ENCODE data around the gene COQ8A.

The COQ8A gene

DNA sequence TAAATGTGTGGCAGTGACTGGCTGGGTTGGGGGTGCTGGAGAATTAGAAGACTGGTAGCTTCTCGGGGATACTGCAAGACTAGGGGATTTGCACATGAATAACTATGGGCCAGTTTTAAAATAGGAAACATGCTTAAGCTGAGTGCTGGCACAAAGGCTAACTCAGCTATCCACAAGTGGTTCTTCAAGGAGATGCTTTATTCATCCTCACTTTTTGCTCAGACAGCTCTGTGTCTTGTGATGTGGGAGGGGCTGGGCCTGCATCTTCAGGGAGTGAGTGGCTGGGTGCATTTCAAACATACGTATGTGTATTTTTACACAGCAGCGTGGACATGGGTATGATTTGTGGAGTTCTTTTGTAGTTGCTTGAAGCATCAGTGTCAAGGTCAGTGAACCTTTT is 2.3 kb downstream of the COQ8A start:
- Histone ChIP-seq H2BK12ac (ENCODE audit: low read length) (no peak overlapping the region), H2AK5ac (ENCODE audit: low read length) (no peak overlapping the region), H3K27ac (ENCODE audit: low read depth, low read length) (no peak overlapping the region), H3K23ac (ENCODE audit: low read length) (no peak overlapping the region), H3K4ac (ENCODE audit: low read depth, low read length) (no peak overlapping the region), H4K91ac (ENCODE audit: low read depth, low read length) (no peak overlapping the region), H3K14ac (ENCODE audit: low read length) (no peak overlapping the region), H2BK120ac (ENCODE audit: insufficient read depth, low read length, poor library complexity) (no peak overlapping the region), H3K79me2 (ENCODE audit: control insufficient read depth, insufficient read depth, low read length, poor library complexity) (peaks cover 7% of the 10 kb centered on the region), H4K8ac (ENCODE audit: low read depth, low read length) (no peak overlapping the region), H2BK5ac (ENCODE audit: low read depth, low read length, poor library complexity) (no peak overlapping the region), H3K36me3 (ENCODE audit: control insufficient read depth in 1 of 2, insufficient read depth in 2 of 2, low read length in 2 of 2) (no peaks in the 10 kb centered on the region), H3K9ac (ENCODE audit: low read length) (no peak overlapping the region), H3K4me1 (ENCODE audit: control insufficient read depth in 1 of 2, insufficient read depth in 2 of 2, low read length in 2 of 2) (peaks cover 8% of the 10 kb centered on the region in 2 experiments), H3K4me3 (ENCODE audit: low read depth, low read length) (no peak overlapping the region), H3K79me1 (ENCODE audit: low read length) (peaks cover 7% of the 10 kb centered on the region), H3K9me3 (ENCODE audit: insufficient read depth, low read depth, low read length) (peaks cover 2% of the 10 kb centered on the region), H3K4me2 (ENCODE audit: low read length) (no peak overlapping the region), H4K12ac (ENCODE audit: low read depth, low read length) (no peak overlapping the region), H3K18ac (ENCODE audit: low read length) (no peak overlapping the region), H2AFZ (ENCODE audit: insufficient read depth, low read length, poor library complexity) (no peak overlapping the region), H3K27me3 (ENCODE audit: insufficient read depth, low read length) (no peaks in the 10 kb centered on the region)
- no CpG with 5 or more reads among the region's 3 CpGs for WGBS (ENCODE audit: extremely low coverage, insufficient coverage, insufficient read length)
- DNase-seq, result no peak

DNA sequence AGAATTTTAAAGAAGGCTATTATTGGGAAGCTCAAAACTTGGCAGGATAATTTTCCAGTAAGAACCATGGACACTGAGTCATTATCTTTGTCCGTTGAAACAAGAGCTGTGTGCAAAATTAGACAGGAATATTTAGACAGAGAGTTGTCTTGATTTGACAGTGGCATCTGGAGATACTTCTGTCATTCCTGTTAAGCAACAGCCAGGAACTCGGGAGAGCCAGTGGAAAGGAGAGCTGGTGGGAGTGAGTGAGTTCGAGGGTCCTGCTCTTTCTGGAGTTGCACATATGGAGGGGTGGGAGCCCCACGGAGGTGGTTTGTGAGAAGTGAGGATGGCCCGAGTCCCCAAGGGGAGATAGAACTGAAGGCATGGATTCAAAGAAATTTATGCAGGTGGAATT is 3.1 kb downstream of the COQ8A start:
- no peak overlapping the region for H3K27ac ChIP-seq (ENCODE audit: low read depth, low read length)
- H2AK5ac ChIP-seq (ENCODE audit: low read length), result no peak overlapping the region
- H3K4me3 ChIP-seq (ENCODE audit: low read depth, low read length), result no peak overlapping the region
- no peak overlapping the region for H3K18ac ChIP-seq (ENCODE audit: low read length)
- no peak overlapping the region for H4K91ac ChIP-seq (ENCODE audit: low read depth, low read length)
- H3K9ac ChIP-seq (ENCODE audit: low read length), result no peak overlapping the region
- H3K23ac ChIP-seq (ENCODE audit: low read length), result no peak overlapping the region
- no peak overlapping the region for H4K8ac ChIP-seq (ENCODE audit: low read depth, low read length)
- no peak for DNase-seq
- no peak overlapping the region for H3K14ac ChIP-seq (ENCODE audit: low read length)
- no peak overlapping the region for H3K4ac ChIP-seq (ENCODE audit: low read depth, low read length)
- no peak overlapping the region for H3K4me2 ChIP-seq (ENCODE audit: low read length)
- H3K79me2 ChIP-seq (ENCODE audit: control insufficient read depth, insufficient read depth, low read length, poor library complexity), result peaks cover 7% of the 10 kb centered on the region
- no peak overlapping the region for H2BK120ac ChIP-seq (ENCODE audit: insufficient read depth, low read length, poor library complexity)
- no peak overlapping the region for H4K12ac ChIP-seq (ENCODE audit: low read depth, low read length)
- no CpG with 5 or more reads among the region's 5 CpGs for WGBS (ENCODE audit: extremely low coverage, insufficient coverage, insufficient read length)
- peaks cover 7% of the 10 kb centered on the region for H3K79me1 ChIP-seq (ENCODE audit: low read length)
- peaks cover 8% of the 10 kb centered on the region in 2 experiments for H3K4me1 ChIP-seq (ENCODE audit: control insufficient read depth in 1 of 2, insufficient read depth in 2 of 2, low read length in 2 of 2)
- peaks cover 2% of the 10 kb centered on the region for H3K9me3 ChIP-seq (ENCODE audit: insufficient read depth, low read depth, low read length)
- H2BK5ac ChIP-seq (ENCODE audit: low read depth, low read length, poor library complexity), result no peak overlapping the region
- no peaks in the 10 kb centered on the region for H3K36me3 ChIP-seq (ENCODE audit: control insufficient read depth in 1 of 2, insufficient read depth in 2 of 2, low read length in 2 of 2)
- no peak overlapping the region for H2AFZ ChIP-seq (ENCODE audit: insufficient read depth, low read length, poor library complexity)
- H2BK12ac ChIP-seq (ENCODE audit: low read length), result no peak overlapping the region
- no peaks in the 10 kb centered on the region for H3K27me3 ChIP-seq (ENCODE audit: insufficient read depth, low read length)

DNA sequence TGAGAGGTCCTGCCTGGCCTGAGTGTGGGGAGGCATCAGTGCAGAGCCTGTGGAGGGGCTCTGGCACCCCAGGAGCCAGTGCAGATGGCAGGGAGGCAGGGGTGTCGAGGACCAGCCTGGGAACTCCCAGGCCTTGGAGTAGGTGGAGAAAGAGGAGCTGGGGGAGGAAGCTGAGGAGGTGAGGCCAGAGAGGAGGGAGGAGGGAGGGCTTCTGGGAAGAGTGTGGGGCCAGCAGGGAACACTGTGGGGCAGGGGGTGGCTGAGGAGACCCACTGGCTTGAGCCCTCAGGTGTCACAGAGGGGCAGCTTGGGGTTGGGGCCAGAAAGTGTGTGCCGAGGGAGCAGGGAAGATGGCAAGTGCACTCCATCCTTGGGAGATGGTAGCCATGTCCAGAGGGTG is 3.8 kb downstream of the COQ8A start:
- peaks cover 7% of the 10 kb centered on the region for H3K79me2 ChIP-seq (ENCODE audit: control insufficient read depth, insufficient read depth, low read length, poor library complexity)
- peak overlapping the region; percentile 28 for H2AFZ ChIP-seq (ENCODE audit: insufficient read depth, low read length, poor library complexity)
- no peak overlapping the region for H3K4me2 ChIP-seq (ENCODE audit: low read length)
- no peak overlapping the region for H4K12ac ChIP-seq (ENCODE audit: low read depth, low read length)
- no peaks in the 10 kb centered on the region for H3K27me3 ChIP-seq (ENCODE audit: insufficient read depth, low read length)
- H4K91ac ChIP-seq (ENCODE audit: low read depth, low read length), result no peak overlapping the region
- no peak overlapping the region for H3K18ac ChIP-seq (ENCODE audit: low read length)
- H3K23ac ChIP-seq (ENCODE audit: low read length), result no peak overlapping the region
- peaks cover 7 to 8% of the 10 kb centered on the region in 2 experiments for H3K4me1 ChIP-seq (ENCODE audit: control insufficient read depth in 1 of 2, insufficient read depth in 2 of 2, low read length in 2 of 2)
- no peak overlapping the region for H2BK120ac ChIP-seq (ENCODE audit: insufficient read depth, low read length, poor library complexity)
- no peak overlapping the region for H2AK5ac ChIP-seq (ENCODE audit: low read length)
- peaks cover 7% of the 10 kb centered on the region for H3K79me1 ChIP-seq (ENCODE audit: low read length)
- no CpG with 5 or more reads among the region's 2 CpGs for WGBS (ENCODE audit: extremely low coverage, insufficient coverage, insufficient read length)
- no peak overlapping the region for H2BK12ac ChIP-seq (ENCODE audit: low read length)
- H3K9ac ChIP-seq (ENCODE audit: low read length), result no peak overlapping the region
- peaks cover 2% of the 10 kb centered on the region for H3K9me3 ChIP-seq (ENCODE audit: insufficient read depth, low read depth, low read length)
- H3K4me3 ChIP-seq (ENCODE audit: low read depth, low read length), result no peak overlapping the region
- H3K14ac ChIP-seq (ENCODE audit: low read length), result no peak overlapping the region
- no peaks in the 10 kb centered on the region for H3K36me3 ChIP-seq (ENCODE audit: control insufficient read depth in 1 of 2, insufficient read depth in 2 of 2, low read length in 2 of 2)
- H2BK5ac ChIP-seq (ENCODE audit: low read depth, low read length, poor library complexity), result no peak overlapping the region
- H3K4ac ChIP-seq (ENCODE audit: low read depth, low read length), result no peak overlapping the region
- DNase-seq, result no peak
- H3K27ac ChIP-seq (ENCODE audit: low read depth, low read length), result no peak overlapping the region
- no peak overlapping the region for H4K8ac ChIP-seq (ENCODE audit: low read depth, low read length)

DNA sequence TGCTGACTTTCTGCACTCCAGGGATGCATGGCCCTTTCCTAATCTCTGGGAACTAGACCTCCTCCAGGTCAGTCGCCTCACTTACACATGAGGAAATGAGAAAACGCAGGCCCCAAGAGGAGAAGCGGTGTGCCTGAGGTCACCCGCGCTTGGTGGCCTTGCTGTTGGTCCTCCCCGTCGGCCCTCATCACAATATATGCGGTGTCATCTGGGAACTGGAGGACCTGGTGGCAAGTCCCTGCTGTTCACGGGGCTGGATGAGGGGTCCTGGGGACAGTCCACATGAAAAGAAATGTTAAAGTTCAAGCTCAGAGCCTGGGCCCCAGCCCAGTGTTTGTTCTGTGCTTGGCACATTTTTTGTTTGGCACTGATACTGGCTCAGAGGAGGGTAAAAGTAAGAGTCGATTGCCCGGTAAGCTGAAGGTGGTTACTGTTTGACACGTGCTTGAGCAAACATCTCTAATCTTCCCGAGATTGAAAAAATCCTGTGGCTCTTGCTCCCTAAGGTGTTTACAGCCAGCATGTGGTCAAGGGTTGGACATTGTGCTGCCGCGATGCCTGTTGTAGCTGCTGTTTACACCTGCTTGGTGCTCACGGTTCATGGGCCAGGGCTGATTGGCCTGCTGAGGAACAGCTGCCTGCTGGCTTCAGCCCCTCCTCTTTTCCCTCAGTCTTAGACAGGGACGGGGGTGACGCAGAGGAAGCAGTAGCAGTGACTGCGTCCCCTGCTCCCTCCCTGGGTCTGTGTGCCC is 5.2 kb downstream of the COQ8A start:
- H2AK5ac ChIP-seq (ENCODE audit: low read length), result no peak overlapping the region
- H2BK5ac ChIP-seq (ENCODE audit: low read depth, low read length, poor library complexity), result no peak overlapping the region
- no peak overlapping the region for H2AFZ ChIP-seq (ENCODE audit: insufficient read depth, low read length, poor library complexity)
- H2BK120ac ChIP-seq (ENCODE audit: insufficient read depth, low read length, poor library complexity), result no peak overlapping the region
- peaks cover 2% of the 10 kb centered on the region for H3K9me3 ChIP-seq (ENCODE audit: insufficient read depth, low read depth, low read length)
- no peaks in the 10 kb centered on the region for H3K79me1 ChIP-seq (ENCODE audit: low read length)
- H4K12ac ChIP-seq (ENCODE audit: low read depth, low read length), result no peak overlapping the region
- H3K4me3 ChIP-seq (ENCODE audit: low read depth, low read length), result no peak overlapping the region
- no CpG with 5 or more reads among the region's 19 CpGs for WGBS (ENCODE audit: extremely low coverage, insufficient coverage, insufficient read length)
- H2BK12ac ChIP-seq (ENCODE audit: low read length), result no peak overlapping the region
- no peak overlapping the region for H3K4ac ChIP-seq (ENCODE audit: low read depth, low read length)
- H3K27me3 ChIP-seq (ENCODE audit: insufficient read depth, low read length), result no peaks in the 10 kb centered on the region
- peak overlapping the region; percentile 42 for H3K23ac ChIP-seq (ENCODE audit: low read length)
- H3K4me2 ChIP-seq (ENCODE audit: low read length), result no peak overlapping the region
- H3K14ac ChIP-seq (ENCODE audit: low read length), result no peak overlapping the region
- no peaks in the 10 kb centered on the region for H3K36me3 ChIP-seq (ENCODE audit: control insufficient read depth in 1 of 2, insufficient read depth in 2 of 2, low read length in 2 of 2)
- peaks cover 6 to 8% of the 10 kb centered on the region in 2 experiments for H3K4me1 ChIP-seq (ENCODE audit: control insufficient read depth in 1 of 2, insufficient read depth in 2 of 2, low read length in 2 of 2)
- no peak overlapping the region for H3K27ac ChIP-seq (ENCODE audit: low read depth, low read length)
- H4K91ac ChIP-seq (ENCODE audit: low read depth, low read length), result no peak overlapping the region
- H4K8ac ChIP-seq (ENCODE audit: low read depth, low read length), result no peak overlapping the region
- no peak overlapping the region for H3K18ac ChIP-seq (ENCODE audit: low read length)
- H3K9ac ChIP-seq (ENCODE audit: low read length), result no peak overlapping the region
- DNase-seq, result no peak
- peaks cover 2% of the 10 kb centered on the region for H3K79me2 ChIP-seq (ENCODE audit: control insufficient read depth, insufficient read depth, low read length, poor library complexity)

Data from trophoblast cell (in vitro differentiated cells and primary cell).